Occipital lobe (tissue), 2 donors: ENCODE results near the gene PRSS3. TPM values are rescaled to one million over a fixed set of nuclear protein-coding genes. Genes with fewer than 3 reads are reported as not detected.
"Not testable (repeated sequence)": the region's sequence is repeated elsewhere in the genome, so short reads cannot be mapped to it uniquely, and the experiment has no call there.

Experiments
- DNase-seq: peaks from one replicate; lab custom pipeline; 2025; lab: John Stamatoyannopoulos, UW
- total RNA-seq: library from RNA; depleted of rRNA; stranded (reverse); fragments of >200 nt; gene quantifications from one replicate; pipeline ENCODE4 v1.2.3, GENCODE V29; 2014

The PRSS3 gene
- total RNA-seq = not detected

- DNase-seq = no peak
Observed at GRCh38 chr9:33795281-33795680, at the start of gene PRSS3. PRSS3 (plus strand) TSS chr9:33795561; CDS start chr9:33795574, 13 bp downstream.

- no peak for DNase-seq
Observed at GRCh38 chr9:33748633-33749304, 46.6 kb upstream of the PRSS3 start.

GRCh38 chr9:33749305-33749654 lies 46.1 kb upstream of the PRSS3 start:
- DNase-seq = not testable (repeated sequence)

GRCh38 chr9:33750307-33750838 lies 45.0 kb upstream of the PRSS3 start:
- DNase-seq = no peak

GRCh38 chr9:33750839-33751339 lies 44.5 kb upstream of the PRSS3 start:
- no peak for DNase-seq

- no peak for DNase-seq
Observed at GRCh38 chr9:33751536-33752129, 43.7 kb upstream of the PRSS3 start.

- no peak for DNase-seq
Observed at GRCh38 chr9:33752130-33752637, 43.2 kb upstream of the PRSS3 start.

GRCh38 chr9:33752789-33753188 lies 42.6 kb upstream of the PRSS3 start:
- DNase-seq = not testable (repeated sequence)

GRCh38 chr9:33759648-33760047 lies 35.7 kb upstream of the PRSS3 start:
- not testable (repeated sequence) for DNase-seq

GRCh38 chr9:33762343-33762742 lies 33.0 kb upstream of the PRSS3 start:
- no peak for DNase-seq

GRCh38 chr9:33763709-33764108 lies 31.7 kb upstream of the PRSS3 start:
- not testable (repeated sequence) for DNase-seq

- DNase-seq = no peak
Observed at GRCh38 chr9:33765411-33765810, 29.9 kb upstream of the PRSS3 start.

GRCh38 chr9:33770156-33770880 lies 25.0 kb upstream of the PRSS3 start:
- not testable (repeated sequence) for DNase-seq

- DNase-seq = not testable (repeated sequence)
Observed at GRCh38 chr9:33773135-33773534, 22.2 kb upstream of the PRSS3 start.

GRCh38 chr9:33774074-33774659 lies 21.2 kb upstream of the PRSS3 start:
- not testable (repeated sequence) for DNase-seq

- no peak for DNase-seq
Observed at GRCh38 chr9:33776578-33776977, 18.8 kb upstream of the PRSS3 start.

GRCh38 chr9:33778700-33779351 lies 16.5 kb upstream of the PRSS3 start:
- peak; percentile 29 for DNase-seq

- no peak for DNase-seq
Observed at GRCh38 chr9:33780276-33780675, 15.1 kb upstream of the PRSS3 start.

GRCh38 chr9:33781736-33782135 lies 13.6 kb upstream of the PRSS3 start:
- DNase-seq = no peak

GRCh38 chr9:33782395-33783152 lies 12.8 kb upstream of the PRSS3 start:
- no peak for DNase-seq
